H1 (cell line): Measurements from ENCODE around the gene GPR160. TPM values are rescaled to one million over a fixed set of nuclear protein-coding genes. Genes with fewer than 3 reads are reported as not detected.

Experiments used
- CTCF ChIA-PET: fragments of 300-600 bp; sonication (Branson Sonifier 250); formaldehyde crosslinking; loops from one replicate; lab custom pipeline; 2021; ENCODE audit not compliant: partially characterized antibody; lab: Charles Lee
- POLR2A ChIA-PET: fragments of 300-600 bp; sonication (Branson Sonifier 250); formaldehyde crosslinking; loops from one replicate; lab custom pipeline; 2021; ENCODE audit warnings: inconsistent platforms; ENCODE audit not compliant: partially characterized antibody; lab: Charles Lee
- DNase-seq, 2 experiments: peaks; one replicate each; pipeline versions ENCODE4 v3.0.0 to v3.0.0-alpha.2; 2010 to 2022; ENCODE audit warnings: low spot score in 2 of 2, low read depth in 1 of 2, mixed read lengths in 1 of 2
- FAIRE-seq: peaks from 2 replicates; lab custom pipeline; 2011; peaks lifted over from hg19 to GRCh38; lab: Jason Lieb, UNC
- H2AFZ ChIP-seq: 2 replicates; pipeline ENCODE4 v1.8.1; 2012; ENCODE audit warnings: low read length, inconsistent platforms
- H2AK5ac ChIP-seq: 2 replicates; pipeline ENCODE4 v1.6.1; 2013; ENCODE audit warnings: low read depth, low read length
- H2BK120ac ChIP-seq: replicated peaks from 2 replicates; pipeline ENCODE3; 2013; ENCODE audit warnings: low read depth, low read length, inconsistent platforms
- H2BK12ac ChIP-seq: 2 replicates; pipeline ENCODE4 v1.6.1; 2013; ENCODE audit warnings: low read depth, low read length
- H2BK15ac ChIP-seq: 2 replicates; pipeline ENCODE4 v1.6.1; 2013; ENCODE audit warnings: low read length
- H2BK20ac ChIP-seq: 2 replicates; pipeline ENCODE4 v1.6.1; 2013; ENCODE audit warnings: low read length
- H2BK5ac ChIP-seq: 2 replicates; pipeline ENCODE4 v1.6.1; 2013; ENCODE audit warnings: low read depth, low read length
- H3K14ac ChIP-seq: 2 replicates; pipeline ENCODE4 v1.6.1; 2013; ENCODE audit warnings: inconsistent platforms; ENCODE audit not compliant: insufficient read length
- H3K18ac ChIP-seq: 2 replicates; pipeline ENCODE4 v1.6.1; 2013; ENCODE audit warnings: low read length; ENCODE audit errors: extremely low read depth
- H3K23ac ChIP-seq: 2 replicates; pipeline ENCODE4 v1.6.1; 2013; ENCODE audit warnings: inconsistent platforms; ENCODE audit not compliant: insufficient read length
- H3K23me2 ChIP-seq: 2 replicates; pipeline ENCODE4 v1.6.1; 2013; ENCODE audit warnings: low read depth, low read length
- H3K27ac ChIP-seq: 2 replicates; pipeline ENCODE4 v1.6.1; 2011; ENCODE audit warnings: low read depth, low read length, inconsistent platforms
- H3K27me3 ChIP-seq, 4 experiments: replicated peaks in 1 of 4; 1 replicate in 1 of 4; 2 replicates in 3 of 4; pipeline versions ENCODE4 v1.6.1 to v1.8.1; 2011 to 2013; ENCODE audit warnings: low read length in 3 of 4, mild to moderate bottlenecking in 3 of 4, inconsistent platforms in 2 of 4, mixed read lengths in 2 of 4, moderate library complexity in 1 of 4; ENCODE audit not compliant: control insufficient read depth in 3 of 4, insufficient read depth in 3 of 4; ENCODE audit errors: extremely low read depth in 1 of 4
- H3K36me3 ChIP-seq, 4 experiments: 2 replicates each; pipeline versions ENCODE4 v1.6.1 to v1.8.1; 2011 to 2013; ENCODE audit warnings: mild to moderate bottlenecking in 4 of 4, low read length in 3 of 4, moderate library complexity in 2 of 4, control low read depth in 1 of 4, inconsistent platforms in 1 of 4; ENCODE audit not compliant: insufficient read depth in 4 of 4, control insufficient read depth in 2 of 4
- H3K4ac ChIP-seq: replicated peaks from 2 replicates; pipeline ENCODE3; 2013; ENCODE audit warnings: low read length, low read depth, mixed read lengths, inconsistent platforms; ENCODE audit not compliant: insufficient read length
- H3K4me1 ChIP-seq, 4 experiments: replicated peaks in 1 of 4; 1 replicate in 1 of 4; 2 replicates in 3 of 4; pipeline versions ENCODE4 v1.6.1 to v1.8.1; 2011 to 2013; ENCODE audit warnings: low read length in 3 of 4, inconsistent platforms in 2 of 4, mixed read lengths in 1 of 4; ENCODE audit not compliant: insufficient read depth in 4 of 4, control insufficient read depth in 3 of 4
- H3K4me2 ChIP-seq, 2 experiments: 2 replicates each; pipeline versions ENCODE4 v1.6.1 to v1.8.1; 2011 to 2013; ENCODE audit warnings: low read depth in 2 of 2, low read length in 2 of 2, control low read depth in 1 of 2, inconsistent platforms in 1 of 2, mild to moderate bottlenecking in 1 of 2; ENCODE audit not compliant: insufficient read depth in 1 of 2
- H3K4me3 ChIP-seq, 4 experiments: fragments of 200-600, 300-600 bp in 1 of 4; sonication (generic), shearing (Covaris generic), sonication (Bioruptor Twin) in 1 of 4; 2 replicates each; pipeline versions ENCODE4 v1.5.1 to v1.8.1; 2011 to 2016; ENCODE audit warnings: low read length in 4 of 4, low read depth in 3 of 4, control low read depth in 2 of 4, inconsistent platforms in 2 of 4, mild to moderate bottlenecking in 2 of 4, mixed read lengths in 1 of 4, moderate library complexity in 1 of 4; ENCODE audit not compliant: insufficient read depth in 2 of 4; ENCODE audit errors: extremely low read depth in 1 of 4
- H3K56ac ChIP-seq: replicated peaks from 2 replicates; pipeline ENCODE3; 2013; ENCODE audit warnings: low read depth, mild to moderate bottlenecking, mixed read lengths, low read length, inconsistent platforms; ENCODE audit not compliant: insufficient read length
- H3K79me1 ChIP-seq: 2 replicates; pipeline ENCODE4 v1.6.1; 2013; ENCODE audit warnings: low read depth, low read length, control low read depth
- H3K79me2 ChIP-seq, 2 experiments: 2 replicates each; pipeline versions ENCODE4 v1.6.1 to v1.8.1; 2012 to 2013; ENCODE audit warnings: low read length in 2 of 2, mild to moderate bottlenecking in 2 of 2, inconsistent platforms in 1 of 2; ENCODE audit not compliant: insufficient read depth in 2 of 2, control insufficient read depth in 1 of 2
- H3K9ac ChIP-seq, 4 experiments: replicated peaks in 1 of 4; 1 replicate in 1 of 4; 2 replicates in 3 of 4; pipeline versions ENCODE4 v1.6.1 to v1.8.1; 2011 to 2013; ENCODE audit warnings: low read depth in 3 of 4, low read length in 3 of 4, control low read depth in 2 of 4, mild to moderate bottlenecking in 2 of 4, moderate library complexity in 2 of 4, inconsistent platforms in 1 of 4; ENCODE audit errors: extremely low read depth in 1 of 4
- H3K9me3 ChIP-seq, 2 experiments: 2 replicates each; pipeline versions ENCODE4 v1.6.1 to v1.8.1; 2012 to 2013; ENCODE audit warnings: mild to moderate bottlenecking in 2 of 2, moderate library complexity in 2 of 2, control low read depth in 1 of 2, inconsistent platforms in 1 of 2, low read depth in 1 of 2, low read length in 1 of 2, mixed read lengths in 1 of 2; ENCODE audit not compliant: insufficient read depth in 2 of 2
- H4K20me1 ChIP-seq, 2 experiments: replicated peaks in 1 of 2; 2 replicates each; pipeline versions ENCODE3 to v1.8.1; 2011 to 2013; ENCODE audit warnings: inconsistent platforms in 2 of 2, low read length in 2 of 2, mild to moderate bottlenecking in 1 of 2; ENCODE audit not compliant: insufficient read depth in 2 of 2, control insufficient read depth in 1 of 2
- H4K5ac ChIP-seq: 2 replicates; pipeline ENCODE4 v1.6.1; 2013; ENCODE audit warnings: low read length, low read depth, mixed read lengths, inconsistent platforms; ENCODE audit not compliant: insufficient read length
- H4K8ac ChIP-seq: 2 replicates; pipeline ENCODE4 v1.8.0; 2013; ENCODE audit warnings: mild to moderate bottlenecking, moderate library complexity, low read length, inconsistent platforms; ENCODE audit not compliant: insufficient read depth; ENCODE audit errors: extremely low read depth
- H4K91ac ChIP-seq: replicated peaks from 2 replicates; pipeline ENCODE3; 2013; ENCODE audit warnings: low read length, mixed read lengths, inconsistent platforms; ENCODE audit not compliant: insufficient read length
- CBX5 ChIP-seq: fragments of 300-800, 300-1000 bp; sonication (generic); IDR thresholded peaks from 2 replicates; pipeline ENCODE4 v1.7.1; 2016; ENCODE audit warnings: antibody characterized with exemption, low read length, low read depth
- CHD1 ChIP-seq: IDR thresholded peaks from 2 replicates; pipeline ENCODE4 v1.6.1; 2012; ENCODE audit warnings: low read depth, low read length, improper control_type of control experiment
- KDM1A ChIP-seq: fragments of 200-600, 300-600 bp; sonication (generic); IDR thresholded peaks from 2 replicates; pipeline ENCODE4 v1.7.1; 2016; ENCODE audit warnings: mild to moderate bottlenecking, low read length, borderline replicate concordance
- RFX5 ChIP-seq: IDR thresholded peaks from 2 replicates; pipeline ENCODE4 v1.6.1; 2011; ENCODE audit warnings: low read depth, low read length, improper control_type of control experiment, borderline replicate concordance
- SIRT6 ChIP-seq: IDR thresholded peaks from one replicate; pipeline ENCODE4 v1.7.1; 2012; ENCODE audit warnings: low read length, inconsistent platforms
- SP2 ChIP-seq: IDR thresholded peaks from 2 replicates; pipeline ENCODE4 v1.6.1; 2012; ENCODE audit warnings: mild to moderate bottlenecking, low read length, inconsistent platforms
- TCF12 ChIP-seq: IDR thresholded peaks from 2 replicates; pipeline ENCODE4 v1.6.1; 2011; ENCODE audit warnings: low read depth, mild to moderate bottlenecking, low read length
- YY1 ChIP-seq: IDR thresholded peaks from 2 replicates; pipeline ENCODE4 v1.6.1; 2011; ENCODE audit warnings: low read depth, mild to moderate bottlenecking, low read length
- ZNF274 ChIP-seq: IDR thresholded peaks from 2 replicates; pipeline ENCODE4 v1.7.0; 2012; ENCODE audit warnings: low read length, borderline replicate concordance; ENCODE audit errors: extremely low read depth
- WGBS, 2 experiments: shearing (Covaris generic) in 1 of 2; methylation state at CpG; one replicate each; pipeline versions ENCODE4 v1.1.6 to v1.1.7; 2013 to 2015; ENCODE audit warnings: low lambda C conversion rate in 2 of 2, mixed read lengths in 2 of 2, inconsistent platforms in 1 of 2, low coverage in 1 of 2, missing lambda C conversion rate in 1 of 2; ENCODE audit not compliant: insufficient replicate concordance in 2 of 2, insufficient coverage in 1 of 2, insufficient read length in 1 of 2; ENCODE audit errors: extremely low coverage in 1 of 2, missing lambda C conversion rate in 1 of 2; 5-methylcytosine and 5-hydroxymethylcytosine counted together
- polyA plus RNA-seq, 7 experiments: library from polyadenylated mRNA; depleted of rRNA in 3 of 7; stranded (reverse) in 5 of 7; unstranded in 2 of 7; fragments of >200 nt in 5 of 7; fragments of 200-250 nt in 2 of 7; gene quantifications; 1 replicate in 5 of 7; 2 replicates in 1 of 7; 4 replicates in 1 of 7; pipeline versions ENCODE4 v1.2.1 to v1.2.3, GENCODE V29; 2011 to 2013; ENCODE audit warnings: missing spikeins in 2 of 7, mixed read lengths in 2 of 7
- total RNA-seq: library from RNA; stranded (reverse); fragmentation: NEBNext Ultra II Directional; extraction: Animal tissue kit (Norgen Biotek cat#: 25700); gene quantifications from 2 replicates; pipeline ENCODE4 v1.2.1, GENCODE V29; 2021
- TF ChIP-seq, protein P1 (sequence below): IDR thresholded peaks from 2 replicates; pipeline ENCODE4 v1.6.1; 2012; ENCODE audit warnings: inconsistent platforms
- TF ChIP-seq, protein P2 (sequence below): IDR thresholded peaks from 2 replicates; pipeline ENCODE4 v1.6.1; 2011; ENCODE audit warnings: low read depth, mild to moderate bottlenecking, low read length; ENCODE audit not compliant: insufficient read depth
- TF ChIP-seq, protein P3 (sequence below): IDR thresholded peaks from 2 replicates; pipeline ENCODE4 v1.6.1; 2012; ENCODE audit warnings: low read length, inconsistent platforms

The GPR160 gene
- total and polyA plus RNA-seq, 2 of the 8 experiments (the other 6 are each of a cell fraction or from before 2014, with no cell fraction given), result 14.3 to 16.6 TPM

DNA sequence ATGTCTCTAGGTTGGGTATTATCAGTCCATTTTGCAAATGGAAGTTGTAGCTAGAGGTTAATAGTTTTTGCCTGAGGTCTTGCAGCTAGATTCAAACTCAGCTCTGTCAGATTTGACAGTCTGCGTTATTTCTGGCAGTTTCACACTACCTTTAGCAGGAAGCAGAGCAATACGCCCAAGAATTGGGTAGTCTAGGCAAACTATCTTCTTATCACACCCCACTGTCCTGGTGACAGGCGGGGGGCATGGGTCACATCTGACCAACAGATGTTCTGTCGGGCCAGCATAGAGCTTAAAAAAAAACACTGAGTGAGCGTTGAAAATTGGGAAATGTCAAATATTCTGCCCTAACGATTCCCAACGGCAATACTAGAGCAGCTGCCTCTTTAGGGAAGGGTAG is 5.7 kb downstream of the GPR160 start:
- no peaks in the 10 kb centered on the region for H3K36me3 ChIP-seq
- ChIA-PET CTCF (interaction anchor here (0.8 to 1.8 kb wide), 3 partner anchors 11 to 35 kb away, joined by 3 to 6 read pairs (median 5); no protein-coding TSS in a partner anchor), POLR2A (no interaction called here)
- peaks cover 0 to 3% of the 10 kb centered on the region in 2 experiments; a peak in 1 of 4 replicates for H3K79me2 ChIP-seq
- no peak overlapping the region for H3K14ac ChIP-seq
- peaks cover 0 to 11% (median 4%) of the 10 kb centered on the region in 4 experiments; a peak in 4 of 7 replicates for H3K4me1 ChIP-seq
- no peak overlapping the region for H3K4ac ChIP-seq
- no peak overlapping the region for H4K5ac ChIP-seq
- no peaks in the 10 kb centered on the region for H3K27me3 ChIP-seq
- no peak overlapping the region for H3K18ac ChIP-seq
- H2BK5ac ChIP-seq, result no peak overlapping the region
- H3K4me3 ChIP-seq, result no peak overlapping the region
- peaks cover 3% of the 10 kb centered on the region for H3K79me1 ChIP-seq
- H4K20me1 ChIP-seq, result no peaks in the 10 kb centered on the region
- no peak overlapping the region for H4K91ac ChIP-seq
- H3K4me2 ChIP-seq, result no peak overlapping the region
- WGBS, 2 experiments, result 95% methylated on average over 7 of the region's 7 CpGs; no CpG with 5 or more reads in 1 of the 2 experiments
- no peaks in the 10 kb centered on the region for H3K9me3 ChIP-seq
- no peak overlapping the region for H2BK12ac ChIP-seq
- H2BK120ac ChIP-seq, result no peak overlapping the region
- H3K23ac ChIP-seq, result no peak overlapping the region
- H3K27ac ChIP-seq, result no peak overlapping the region
- H3K56ac ChIP-seq, result no peak overlapping the region
- H3K23me2 ChIP-seq, result peaks cover 4% of the 10 kb centered on the region; the same call in 1 of the 2 replicates
- H4K8ac ChIP-seq, result no peak overlapping the region
- H2BK15ac ChIP-seq, result no peak overlapping the region
- FAIRE-seq, result no peak
- no peak overlapping the region; a peak in 1 of 7 replicates for H3K9ac ChIP-seq
- H2AK5ac ChIP-seq, result no peak overlapping the region
- no peak overlapping the region for H2AFZ ChIP-seq
- DNase-seq, result no peak
- no peak overlapping the region for H2BK20ac ChIP-seq
- TF ChIP-seq, protein P1, sequence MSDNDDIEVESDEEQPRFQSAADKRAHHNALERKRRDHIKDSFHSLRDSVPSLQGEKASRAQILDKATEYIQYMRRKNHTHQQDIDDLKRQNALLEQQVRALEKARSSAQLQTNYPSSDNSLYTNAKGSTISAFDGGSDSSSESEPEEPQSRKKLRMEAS, result no peak
- TF ChIP-seq YY1, result no peak
- TF ChIP-seq CBX5, result no peak
- no peak for TF ChIP-seq KDM1A
- TF ChIP-seq SIRT6, result no peak
- TF ChIP-seq CHD1, result no peak
- TF ChIP-seq, protein P2, sequence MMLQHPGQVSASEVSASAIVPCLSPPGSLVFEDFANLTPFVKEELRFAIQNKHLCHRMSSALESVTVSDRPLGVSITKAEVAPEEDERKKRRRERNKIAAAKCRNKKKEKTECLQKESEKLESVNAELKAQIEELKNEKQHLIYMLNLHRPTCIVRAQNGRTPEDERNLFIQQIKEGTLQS, result no peak
- TF ChIP-seq SP2, result no peak
- no peak for TF ChIP-seq TCF12
- TF ChIP-seq ZNF274, result no peak
- TF ChIP-seq, protein P3, sequence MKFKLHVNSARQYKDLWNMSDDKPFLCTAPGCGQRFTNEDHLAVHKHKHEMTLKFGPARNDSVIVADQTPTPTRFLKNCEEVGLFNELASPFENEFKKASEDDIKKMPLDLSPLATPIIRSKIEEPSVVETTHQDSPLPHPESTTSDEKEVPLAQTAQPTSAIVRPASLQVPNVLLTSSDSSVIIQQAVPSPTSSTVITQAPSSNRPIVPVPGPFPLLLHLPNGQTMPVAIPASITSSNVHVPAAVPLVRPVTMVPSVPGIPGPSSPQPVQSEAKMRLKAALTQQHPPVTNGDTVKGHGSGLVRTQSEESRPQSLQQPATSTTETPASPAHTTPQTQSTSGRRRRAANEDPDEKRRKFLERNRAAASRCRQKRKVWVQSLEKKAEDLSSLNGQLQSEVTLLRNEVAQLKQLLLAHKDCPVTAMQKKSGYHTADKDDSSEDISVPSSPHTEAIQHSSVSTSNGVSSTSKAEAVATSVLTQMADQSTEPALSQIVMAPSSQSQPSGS, result no peak
- TF ChIP-seq RFX5, result no peak
